Tibial nerve (tissue), 3 donors: ENCODE data around the gene SARM1.

Source experiments
- POLR2A ChIP-seq, 2 donors: fragments of 450-650 bp; IDR thresholded peaks; one replicate each; pipeline ENCODE4 v1.6.1; 2017; ENCODE audit warnings: antibody characterized with exemption in 2 of 2, mild to moderate bottlenecking in 2 of 2, moderate library complexity in 2 of 2
- TF ChIP-seq, protein P1 (sequence below), 5 experiments: fragments of 200-600 bp in 3 of 5; fragments of 450-650 bp in 2 of 5; sonication (generic) in 3 of 5; IDR thresholded peaks; one replicate each; pipeline ENCODE4 v1.5.1; 2016 to 2019; ENCODE audit warnings: antibody characterized with exemption in 5 of 5, mild to moderate bottlenecking in 3 of 5, moderate library complexity in 2 of 5

DNA sequence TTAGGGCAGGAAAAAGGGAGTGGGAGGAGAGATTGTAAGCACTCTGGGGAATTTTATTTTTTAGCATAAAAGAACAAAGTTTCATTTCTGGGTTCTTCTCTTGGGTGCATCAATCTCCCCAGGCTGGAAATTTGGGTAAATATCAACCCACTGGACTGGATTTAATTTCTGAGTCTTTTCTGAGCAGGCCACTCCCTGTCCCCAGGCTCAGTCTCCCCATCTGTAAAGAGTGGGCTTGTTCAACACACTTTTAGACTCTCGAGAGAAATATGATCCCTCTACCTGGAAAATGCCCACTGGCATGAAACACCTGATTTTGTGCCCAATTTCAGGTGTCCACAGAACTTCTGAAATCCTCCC is 770 bp upstream of the SARM1 start:
- TF ChIP-seq, protein P1, sequence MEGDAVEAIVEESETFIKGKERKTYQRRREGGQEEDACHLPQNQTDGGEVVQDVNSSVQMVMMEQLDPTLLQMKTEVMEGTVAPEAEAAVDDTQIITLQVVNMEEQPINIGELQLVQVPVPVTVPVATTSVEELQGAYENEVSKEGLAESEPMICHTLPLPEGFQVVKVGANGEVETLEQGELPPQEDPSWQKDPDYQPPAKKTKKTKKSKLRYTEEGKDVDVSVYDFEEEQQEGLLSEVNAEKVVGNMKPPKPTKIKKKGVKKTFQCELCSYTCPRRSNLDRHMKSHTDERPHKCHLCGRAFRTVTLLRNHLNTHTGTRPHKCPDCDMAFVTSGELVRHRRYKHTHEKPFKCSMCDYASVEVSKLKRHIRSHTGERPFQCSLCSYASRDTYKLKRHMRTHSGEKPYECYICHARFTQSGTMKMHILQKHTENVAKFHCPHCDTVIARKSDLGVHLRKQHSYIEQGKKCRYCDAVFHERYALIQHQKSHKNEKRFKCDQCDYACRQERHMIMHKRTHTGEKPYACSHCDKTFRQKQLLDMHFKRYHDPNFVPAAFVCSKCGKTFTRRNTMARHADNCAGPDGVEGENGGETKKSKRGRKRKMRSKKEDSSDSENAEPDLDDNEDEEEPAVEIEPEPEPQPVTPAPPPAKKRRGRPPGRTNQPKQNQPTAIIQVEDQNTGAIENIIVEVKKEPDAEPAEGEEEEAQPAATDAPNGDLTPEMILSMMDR (IDR thresholded peaks at IDR 0.05): no peak
- no peak for TF ChIP-seq POLR2A (IDR thresholded peaks at IDR 0.05)
